RWPE1 (cell line): Measurements from ENCODE around the gene SENP5.

Experiments used
- CTCF ChIA-PET: fragments of 350-600 bp; sonication (Branson Sonifier 250); formaldehyde crosslinking; extraction: SDS; loops from one replicate; lab custom pipeline; 2021; lab: Yijun Ruan, JAX
- POLR2A ChIA-PET: fragments of 400-600 bp; formaldehyde crosslinking; extraction: SDS; loops from one replicate; lab custom pipeline; 2020; ENCODE audit warnings: antibody characterized with exemption; ENCODE audit not compliant: low non-redundant PET; lab: Yijun Ruan, JAX
- DNase-seq: peaks from one replicate; pipeline ENCODE4 v3.0.0; 2012; ENCODE audit warnings: low spot score
- H3K27ac ChIP-seq: fragments of 450-650 bp; 2 replicates; pipeline ENCODE4 v1.5.1; 2017
- TF ChIP-seq, protein P1 (sequence below): fragments of 450-650 bp; conservative IDR thresholded peaks from 2 replicates; pipeline ENCODE4 v1.5.1; 2017; ENCODE audit warnings: low read depth, mild to moderate bottlenecking

SENP5 gene

DNA sequence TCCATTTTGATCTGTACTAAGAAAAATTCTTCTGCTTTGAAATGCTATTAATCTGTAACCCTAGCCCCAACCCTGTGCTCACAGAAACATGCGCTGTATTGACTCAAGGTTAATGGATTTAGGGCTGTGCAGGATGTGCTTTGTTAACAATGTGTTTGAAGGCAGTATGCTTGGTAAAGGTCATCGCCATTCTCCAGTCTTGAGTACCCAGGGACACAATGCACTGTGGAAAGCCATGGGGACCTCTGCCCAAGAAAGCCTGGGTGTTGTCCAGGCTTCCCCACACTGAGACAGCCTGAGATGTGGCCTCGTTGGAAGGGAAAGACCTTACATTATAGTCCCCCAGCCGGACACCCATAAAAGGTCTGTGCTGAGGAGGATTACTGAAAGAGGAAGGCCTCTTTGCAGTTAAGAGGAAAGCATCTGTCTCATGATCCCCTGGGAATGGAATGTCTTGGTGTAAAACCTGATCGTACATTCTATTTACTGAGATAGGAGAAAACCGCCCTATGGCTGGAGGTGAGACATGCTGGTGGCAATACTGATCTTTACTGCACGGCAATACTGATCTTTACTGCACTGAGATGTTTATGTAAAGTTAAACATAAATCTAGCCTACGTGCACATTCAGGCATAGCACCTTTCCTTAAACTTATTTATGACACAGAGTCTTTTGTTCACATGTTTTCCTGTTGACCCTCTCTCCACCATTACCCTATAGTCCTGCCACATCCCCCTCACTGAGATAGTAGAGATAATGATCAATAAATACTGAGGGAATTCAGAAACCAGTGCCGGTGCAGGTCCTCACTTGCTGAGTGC is 94.6 kb downstream of the SENP5 start:
- no peak overlapping the region for H3K27ac ChIP-seq
- TF ChIP-seq, protein P1, sequence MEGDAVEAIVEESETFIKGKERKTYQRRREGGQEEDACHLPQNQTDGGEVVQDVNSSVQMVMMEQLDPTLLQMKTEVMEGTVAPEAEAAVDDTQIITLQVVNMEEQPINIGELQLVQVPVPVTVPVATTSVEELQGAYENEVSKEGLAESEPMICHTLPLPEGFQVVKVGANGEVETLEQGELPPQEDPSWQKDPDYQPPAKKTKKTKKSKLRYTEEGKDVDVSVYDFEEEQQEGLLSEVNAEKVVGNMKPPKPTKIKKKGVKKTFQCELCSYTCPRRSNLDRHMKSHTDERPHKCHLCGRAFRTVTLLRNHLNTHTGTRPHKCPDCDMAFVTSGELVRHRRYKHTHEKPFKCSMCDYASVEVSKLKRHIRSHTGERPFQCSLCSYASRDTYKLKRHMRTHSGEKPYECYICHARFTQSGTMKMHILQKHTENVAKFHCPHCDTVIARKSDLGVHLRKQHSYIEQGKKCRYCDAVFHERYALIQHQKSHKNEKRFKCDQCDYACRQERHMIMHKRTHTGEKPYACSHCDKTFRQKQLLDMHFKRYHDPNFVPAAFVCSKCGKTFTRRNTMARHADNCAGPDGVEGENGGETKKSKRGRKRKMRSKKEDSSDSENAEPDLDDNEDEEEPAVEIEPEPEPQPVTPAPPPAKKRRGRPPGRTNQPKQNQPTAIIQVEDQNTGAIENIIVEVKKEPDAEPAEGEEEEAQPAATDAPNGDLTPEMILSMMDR, result no peak

GRCh38 chr3:196962930-196963630 is 95.4 kb downstream of the SENP5 start:
- TF ChIP-seq, protein P1, result no peak
- no peak for DNase-seq
- ChIA-PET CTCF (no interaction called here), POLR2A (no interaction called here)
- H3K27ac ChIP-seq, result no peak overlapping the region

More for the DNA sequence above, 94.6 kb downstream of the SENP5 start:
- ChIA-PET POLR2A (no interaction called here), CTCF (no interaction called here)
- no peak for DNase-seq

DNA sequence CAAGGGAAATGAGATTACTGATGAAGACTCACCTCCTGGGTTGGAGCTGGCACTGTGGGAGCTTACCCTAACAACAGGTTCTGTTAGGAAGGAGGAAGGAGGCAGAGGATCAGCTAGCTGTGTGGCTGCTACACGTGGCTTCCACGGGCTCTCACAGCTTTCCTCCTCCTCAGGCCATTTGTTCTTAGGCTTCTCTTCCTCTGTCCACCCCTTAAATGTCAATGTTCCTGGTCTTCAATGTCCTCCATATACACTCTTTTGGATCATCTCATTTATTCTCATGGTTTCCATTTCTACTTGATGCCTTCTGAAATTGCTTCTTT is 95.9 kb downstream of the SENP5 start:
- TF ChIP-seq, protein P1, result no peak
- CTCF ChIA-PET, result no interaction called here
- POLR2A ChIA-PET, result no interaction called here
- DNase-seq, result no peak
- H3K27ac ChIP-seq, result no peak overlapping the region

- TF ChIP-seq, protein P1, result no peak
- POLR2A ChIA-PET, result no interaction called here
- CTCF ChIA-PET, result interaction anchor here (0.8 kb wide), 1 partner anchor 33 kb away, joined by 3 read pairs; no protein-coding TSS in a partner anchor
- no peak for DNase-seq
- H3K27ac ChIP-seq, result no peak overlapping the region
These were observed 97.5 kb downstream of the SENP5 start for GRCh38 chr3:196965112-196965803.

GRCh38 chr3:196965804-196966173 is 98.1 kb downstream of the SENP5 start:
- no peak for DNase-seq
- ChIA-PET POLR2A (no interaction called here), CTCF (interaction anchor here (0.8 kb wide), 1 partner anchor 34 kb away, joined by 3 read pairs; no protein-coding TSS in a partner anchor)
- TF ChIP-seq, protein P1, result no peak
- no peak overlapping the region for H3K27ac ChIP-seq

GRCh38 chr3:196966526-196967401 is 99.0 kb downstream of the SENP5 start:
- CTCF ChIA-PET, result interaction anchor here (0.6 kb wide), 1 partner anchor 78 kb away, joined by 3 read pairs; no protein-coding TSS in a partner anchor
- no peak overlapping the region for H3K27ac ChIP-seq
- TF ChIP-seq, protein P1, result no peak
- DNase-seq, result no peak
- POLR2A ChIA-PET, result no interaction called here
